ENCODE results near the gene HS6ST3. TPM values are rescaled to one million over a fixed set of nuclear protein-coding genes. Genes with fewer than 3 reads are reported as not detected.
"Not testable (repeated sequence)": the region's sequence is repeated elsewhere in the genome, so short reads cannot be mapped to it uniquely, and the experiment has no call there.

HS6ST3 gene
- total RNA-seq, 1 donor from 2014 or later = not detected

DNA sequence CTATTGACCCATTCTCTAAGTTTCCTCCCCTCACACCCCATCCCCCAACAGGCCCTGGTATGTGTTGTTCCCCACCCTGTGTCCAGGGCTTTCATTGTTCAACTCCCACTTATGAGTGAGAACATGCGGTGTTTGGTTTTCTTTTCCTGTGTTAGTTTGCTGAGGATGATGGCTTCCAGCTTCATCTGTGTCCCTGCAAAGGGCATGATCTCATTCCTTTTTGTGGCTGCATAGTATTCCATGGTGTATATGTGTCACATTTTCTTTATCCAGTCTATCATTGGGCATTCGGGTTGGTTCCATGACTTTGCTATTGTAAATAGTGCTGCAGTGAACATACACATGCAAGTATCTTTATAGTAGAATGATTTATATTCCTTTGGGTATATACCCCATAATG is 25.5 kb downstream of the HS6ST3 start:
- H3K27me3 Mint-ChIP-seq; H3K27ac Mint-ChIP-seq; H3K4me1 Mint-ChIP-seq; DNase-seq; H3K4me3 Mint-ChIP-seq; intact Hi-C loops (cut with micrococcal nuclease); H3K9me3 Mint-ChIP-seq; H3K36me3 Mint-ChIP-seq (ENCODE audit: low read depth): not testable (repeated sequence)

DNA sequence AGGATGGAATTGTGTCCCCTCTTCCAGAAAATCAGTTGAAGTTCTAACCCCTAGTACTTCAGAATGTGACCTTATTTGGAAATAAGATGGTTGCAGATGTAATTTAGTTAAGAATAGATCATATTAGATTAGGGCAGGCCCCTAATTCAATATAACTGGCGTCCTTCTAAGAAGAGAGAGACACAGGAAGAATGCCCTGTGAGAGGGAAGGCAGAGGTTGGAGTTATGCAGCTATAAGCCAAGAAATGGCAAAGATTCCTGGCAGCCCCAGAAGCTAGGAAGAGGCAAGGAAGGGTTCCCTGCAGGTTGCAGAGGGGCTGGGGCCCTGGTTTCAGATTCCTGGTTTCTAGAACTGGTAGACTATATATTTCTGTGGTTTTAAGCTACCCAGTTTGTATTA is 30.0 kb downstream of the HS6ST3 start:
- Mint-ChIP-seq H3K27me3 (no peaks in the 10 kb centered on the region), H3K36me3 (ENCODE audit: low read depth) (no peaks in the 10 kb centered on the region), H3K27ac (no peak overlapping the region), H3K4me3 (no peak overlapping the region), H3K9me3 (no peaks in the 10 kb centered on the region), H3K4me1 (no peaks in the 10 kb centered on the region)
- intact Hi-C loops (cut with micrococcal nuclease) = no loop called here
- DNase-seq = no peak

DNA sequence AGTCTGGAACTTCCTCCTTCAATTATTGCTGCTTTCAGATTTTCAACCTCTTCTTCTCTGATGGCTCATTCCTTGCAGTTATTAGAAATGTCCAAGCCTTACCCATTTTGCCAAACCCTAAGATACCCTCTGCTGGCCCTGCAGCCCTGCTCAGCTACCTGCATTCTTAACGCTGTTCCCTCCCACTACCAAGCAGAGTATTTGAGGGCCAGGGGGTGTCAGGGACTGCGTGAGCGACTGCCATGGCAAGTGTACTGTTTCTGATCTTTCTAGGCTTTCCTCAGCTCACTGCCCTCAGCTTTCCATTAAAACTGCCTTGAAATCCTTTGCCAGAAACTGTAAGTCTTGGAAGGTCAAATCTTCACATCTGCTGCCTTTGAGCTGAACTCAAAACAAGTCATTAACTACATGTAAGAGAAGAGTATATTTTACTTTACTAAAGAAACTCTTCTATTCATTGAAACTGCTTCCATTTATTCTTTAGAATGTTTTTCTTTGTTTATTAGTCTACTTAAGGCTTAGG is 41.0 kb downstream of the HS6ST3 start:
- no peaks in the 10 kb centered on the region for H3K36me3 Mint-ChIP-seq (ENCODE audit: low read depth)
- no peaks in the 10 kb centered on the region for H3K9me3 Mint-ChIP-seq
- H3K4me1 Mint-ChIP-seq = no peaks in the 10 kb centered on the region
- intact Hi-C loops (cut with micrococcal nuclease) = no loop called here
- no peak for DNase-seq
- no peak overlapping the region for H3K27ac Mint-ChIP-seq
- H3K27me3 Mint-ChIP-seq = no peaks in the 10 kb centered on the region
- H3K4me3 Mint-ChIP-seq = no peak overlapping the region

DNA sequence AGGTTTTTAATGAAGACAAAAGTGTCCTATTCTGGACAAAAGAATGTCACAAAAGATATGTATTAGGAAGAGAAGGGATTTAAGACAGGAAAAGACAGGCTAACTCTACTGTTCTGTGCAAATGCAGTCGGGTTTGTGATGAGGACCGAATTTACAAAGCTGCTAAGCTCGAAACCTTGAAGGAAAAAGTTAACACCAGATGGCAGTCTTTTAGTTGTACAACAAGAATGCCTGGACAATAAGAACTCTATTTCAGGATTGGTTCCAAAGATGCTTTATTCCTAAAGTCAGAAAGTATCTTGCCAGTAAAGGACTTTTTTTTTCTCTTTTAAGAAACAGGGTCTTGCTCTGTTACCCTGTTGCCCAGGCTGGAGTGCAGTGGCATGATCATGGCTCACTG is 51.1 kb downstream of the HS6ST3 start:
- Mint-ChIP-seq H3K36me3 (ENCODE audit: low read depth) (no peaks in the 10 kb centered on the region), H3K27ac (no peak overlapping the region), H3K4me3 (no peak overlapping the region), H3K9me3 (no peaks in the 10 kb centered on the region), H3K27me3 (no peaks in the 10 kb centered on the region), H3K4me1 (no peaks in the 10 kb centered on the region)
- no peak for DNase-seq
- intact Hi-C loops (cut with micrococcal nuclease) = no loop called here

DNA sequence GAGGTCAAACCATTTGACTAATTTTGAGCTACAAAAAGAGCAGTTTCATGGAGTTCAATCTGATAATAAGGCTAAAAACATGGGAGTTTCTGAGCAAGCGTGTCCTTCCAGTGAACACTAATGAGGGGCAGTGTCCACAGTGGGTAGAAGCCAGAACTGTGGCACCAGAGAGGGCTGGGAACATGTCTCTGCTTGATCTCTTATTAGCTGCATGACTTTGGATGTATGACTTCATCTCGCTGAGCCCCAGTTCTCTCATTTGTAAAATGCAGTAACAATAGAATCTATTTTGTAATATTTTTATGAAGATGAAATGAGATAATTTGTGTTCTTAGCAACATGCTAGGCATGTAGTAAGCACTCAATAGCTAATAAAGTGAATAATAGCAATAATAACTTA is 69.8 kb downstream of the HS6ST3 start:
- intact Hi-C loops (cut with micrococcal nuclease) = no loop called here

DNA sequence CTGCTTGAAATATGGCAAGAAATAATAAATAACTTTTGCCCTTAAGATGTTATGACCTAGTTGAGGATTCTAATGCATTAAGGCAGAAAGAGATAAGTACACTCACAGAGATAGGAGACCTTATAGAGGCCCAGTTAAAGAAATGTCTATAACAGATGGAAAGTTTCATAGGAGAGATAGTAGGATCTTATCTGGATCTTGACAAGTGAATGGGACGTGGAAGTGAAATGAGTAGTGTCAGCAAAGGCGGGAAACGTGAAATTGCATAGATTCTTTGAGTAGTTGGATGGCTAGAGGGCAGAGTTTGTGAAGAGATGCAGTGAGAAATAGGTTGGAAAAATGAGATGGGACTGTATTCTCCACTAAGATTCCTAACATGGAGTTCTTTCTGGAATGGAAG is 71.2 kb downstream of the HS6ST3 start:
- H3K4me1 Mint-ChIP-seq = no peaks in the 10 kb centered on the region
- H3K36me3 Mint-ChIP-seq (ENCODE audit: low read depth) = no peaks in the 10 kb centered on the region
- intact Hi-C loops (cut with micrococcal nuclease) = no loop called here
- no peak overlapping the region for H3K27ac Mint-ChIP-seq
- no peaks in the 10 kb centered on the region for H3K9me3 Mint-ChIP-seq
- DNase-seq = no peak
- H3K4me3 Mint-ChIP-seq = no peak overlapping the region
- no peaks in the 10 kb centered on the region for H3K27me3 Mint-ChIP-seq

More for the DNA sequence above, 69.8 kb downstream of the HS6ST3 start:
- Mint-ChIP-seq H3K27me3 (no peaks in the 10 kb centered on the region), H3K36me3 (ENCODE audit: low read depth) (no peaks in the 10 kb centered on the region), H3K27ac (no peak overlapping the region), H3K9me3 (no peaks in the 10 kb centered on the region), H3K4me3 (no peak overlapping the region), H3K4me1 (no peaks in the 10 kb centered on the region)
- DNase-seq = no peak

DNA sequence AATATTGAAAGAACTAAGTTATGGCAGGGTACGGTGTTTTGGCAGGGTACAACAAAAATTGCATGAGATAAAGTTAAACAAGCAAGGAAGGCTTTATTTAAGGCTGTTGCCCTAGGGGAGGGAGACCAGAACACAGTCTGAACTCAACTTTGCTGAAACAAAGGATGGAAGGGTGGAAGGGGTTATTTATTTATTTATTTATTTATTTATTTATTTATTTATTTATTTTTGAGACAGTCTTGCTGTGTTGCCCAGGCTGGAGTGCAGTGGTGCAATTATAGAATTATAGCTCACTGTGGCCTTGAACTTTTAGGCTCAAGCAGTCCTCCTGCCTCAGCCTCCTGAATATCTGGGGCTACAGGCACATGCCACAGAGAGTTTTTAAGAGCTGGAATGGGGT is 75.9 kb downstream of the HS6ST3 start:
- Mint-ChIP-seq H3K9me3 (no peaks in the 10 kb centered on the region), H3K27ac (no peak overlapping the region)
- intact Hi-C loops (cut with micrococcal nuclease) = no loop called here

DNA sequence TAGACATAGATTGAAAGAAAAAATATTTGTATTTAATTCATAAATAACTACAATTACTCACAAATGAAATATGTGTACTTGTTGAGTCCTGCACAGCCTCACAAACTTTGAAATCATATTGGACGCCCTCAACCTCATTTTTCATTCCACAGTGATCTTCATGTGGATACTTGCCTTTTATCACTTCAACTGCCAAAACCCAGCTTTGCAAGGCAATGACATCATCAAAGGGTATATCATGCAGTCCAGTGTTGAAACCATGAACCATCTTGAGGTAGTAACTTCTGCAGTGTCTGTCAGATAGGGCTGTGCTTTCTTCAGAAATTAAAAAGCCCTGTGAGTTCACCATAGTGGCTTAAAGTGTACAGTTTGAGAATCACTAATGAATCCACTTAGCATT is 82.2 kb downstream of the HS6ST3 start:
- intact Hi-C loops (cut with micrococcal nuclease) = no loop called here
- Mint-ChIP-seq H3K4me1 (no peaks in the 10 kb centered on the region), H3K9me3 (no peaks in the 10 kb centered on the region), H3K4me3 (no peak overlapping the region), H3K27ac (no peak overlapping the region), H3K27me3 (no peaks in the 10 kb centered on the region), H3K36me3 (ENCODE audit: low read depth) (no peaks in the 10 kb centered on the region)
- no peak for DNase-seq

More for the DNA sequence above, 75.9 kb downstream of the HS6ST3 start:
- no peaks in the 10 kb centered on the region for H3K27me3 Mint-ChIP-seq
- H3K4me1 Mint-ChIP-seq = no peaks in the 10 kb centered on the region
- DNase-seq = no peak
- no peaks in the 10 kb centered on the region for H3K36me3 Mint-ChIP-seq (ENCODE audit: low read depth)
- H3K4me3 Mint-ChIP-seq = no peak overlapping the region

DNA sequence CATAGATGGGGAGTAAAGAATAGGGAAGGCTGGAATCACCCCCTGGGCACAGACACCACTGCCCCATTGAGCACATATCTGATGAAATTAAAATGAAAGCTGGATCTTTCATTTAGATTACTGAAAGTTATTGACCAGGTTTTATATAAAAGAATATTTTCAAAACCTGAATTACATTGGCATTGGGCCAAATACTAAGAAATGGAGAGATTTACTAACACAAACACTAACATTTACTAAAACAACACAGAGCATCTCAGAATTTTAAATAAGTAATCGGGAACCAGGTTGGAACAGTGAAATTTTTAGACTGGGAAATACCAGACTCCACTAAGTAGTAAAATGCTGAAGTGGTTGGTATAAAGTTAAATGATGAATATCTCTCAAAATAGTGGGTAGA is 88.9 kb downstream of the HS6ST3 start:
- no peak overlapping the region for H3K27ac Mint-ChIP-seq
- no peak for DNase-seq
- intact Hi-C loops (cut with micrococcal nuclease) = no loop called here
- H3K36me3 Mint-ChIP-seq (ENCODE audit: low read depth) = no peaks in the 10 kb centered on the region
- no peaks in the 10 kb centered on the region for H3K27me3 Mint-ChIP-seq
- H3K4me1 Mint-ChIP-seq = no peaks in the 10 kb centered on the region
- H3K4me3 Mint-ChIP-seq = no peak overlapping the region
- H3K9me3 Mint-ChIP-seq = no peaks in the 10 kb centered on the region

DNA sequence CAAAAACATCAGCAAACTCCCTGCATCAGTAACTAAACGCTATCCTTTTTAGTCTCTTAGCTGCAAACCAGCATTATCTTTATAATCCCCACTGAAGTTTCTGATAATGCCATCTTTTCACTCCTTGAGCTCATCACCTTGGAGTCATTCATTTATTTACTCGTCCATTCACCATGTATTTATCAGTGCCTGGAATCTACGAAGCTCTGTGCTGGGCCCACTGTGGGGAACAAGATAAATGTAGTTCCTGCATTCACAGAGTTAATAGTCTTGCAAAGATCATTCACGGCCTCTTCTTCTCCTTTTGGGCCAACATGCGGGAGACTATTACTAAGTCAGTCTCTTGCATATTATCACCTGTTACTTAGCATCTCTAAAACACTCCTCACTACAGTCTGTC is 89.4 kb downstream of the HS6ST3 start:
- no peaks in the 10 kb centered on the region for H3K27me3 Mint-ChIP-seq
- no peak for DNase-seq
- no peak overlapping the region for H3K4me3 Mint-ChIP-seq
- no peak overlapping the region for H3K27ac Mint-ChIP-seq
- no peaks in the 10 kb centered on the region for H3K4me1 Mint-ChIP-seq
- H3K36me3 Mint-ChIP-seq (ENCODE audit: low read depth) = no peaks in the 10 kb centered on the region
- no peaks in the 10 kb centered on the region for H3K9me3 Mint-ChIP-seq
- intact Hi-C loops (cut with micrococcal nuclease) = no loop called here

DNA sequence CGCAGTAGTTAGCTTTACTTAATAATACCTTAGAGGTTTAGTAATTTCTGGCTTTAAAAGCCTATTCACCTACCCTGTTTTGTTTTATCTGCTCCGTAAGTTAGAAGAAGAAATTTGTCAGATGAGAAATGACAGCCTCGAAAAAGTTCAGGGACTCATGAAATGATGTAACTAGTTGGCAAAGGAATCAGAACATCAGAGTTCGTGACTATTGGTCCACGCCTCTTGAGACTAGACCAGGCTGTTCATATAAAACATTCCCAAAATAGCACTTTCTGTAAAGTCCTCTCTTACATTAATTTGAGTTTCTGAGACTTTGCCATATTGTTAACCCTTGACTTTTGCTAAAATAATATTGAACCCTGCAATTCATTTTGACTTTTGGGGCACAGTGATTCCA is 92.0 kb downstream of the HS6ST3 start:
- intact Hi-C loops (cut with micrococcal nuclease) = no loop called here
- no peaks in the 10 kb centered on the region for H3K27me3 Mint-ChIP-seq
- no peaks in the 10 kb centered on the region for H3K36me3 Mint-ChIP-seq (ENCODE audit: low read depth)
- no peak overlapping the region for H3K27ac Mint-ChIP-seq
- DNase-seq = no peak
- H3K9me3 Mint-ChIP-seq = no peaks in the 10 kb centered on the region
- no peak overlapping the region for H3K4me3 Mint-ChIP-seq
- no peaks in the 10 kb centered on the region for H3K4me1 Mint-ChIP-seq

DNA sequence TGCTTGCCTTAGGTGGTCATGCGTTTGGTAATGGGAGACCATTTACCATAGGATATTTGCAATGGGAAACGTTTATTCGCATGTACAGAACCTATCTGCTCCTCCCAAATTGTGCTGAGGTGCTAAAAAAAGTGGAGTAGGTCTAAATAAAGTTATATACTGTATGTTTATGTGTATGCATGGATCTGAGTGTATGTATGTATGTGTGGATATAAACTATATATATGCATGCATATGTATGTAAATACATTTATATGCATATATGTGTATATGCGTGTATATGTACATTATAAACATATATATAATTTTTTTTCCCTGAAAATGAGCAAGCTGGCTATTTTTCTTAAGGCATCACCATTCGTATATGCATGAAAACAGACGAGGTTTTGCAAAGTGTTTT is 95.9 kb downstream of the HS6ST3 start:
- Mint-ChIP-seq H3K27me3 (no peaks in the 10 kb centered on the region), H3K4me1 (no peaks in the 10 kb centered on the region), H3K27ac (no peak overlapping the region), H3K4me3 (no peak overlapping the region), H3K9me3 (peaks cover 3% of the 10 kb centered on the region), H3K36me3 (ENCODE audit: low read depth) (no peaks in the 10 kb centered on the region)
- intact Hi-C loops (cut with micrococcal nuclease) = no loop called here
- no peak for DNase-seq

DNA sequence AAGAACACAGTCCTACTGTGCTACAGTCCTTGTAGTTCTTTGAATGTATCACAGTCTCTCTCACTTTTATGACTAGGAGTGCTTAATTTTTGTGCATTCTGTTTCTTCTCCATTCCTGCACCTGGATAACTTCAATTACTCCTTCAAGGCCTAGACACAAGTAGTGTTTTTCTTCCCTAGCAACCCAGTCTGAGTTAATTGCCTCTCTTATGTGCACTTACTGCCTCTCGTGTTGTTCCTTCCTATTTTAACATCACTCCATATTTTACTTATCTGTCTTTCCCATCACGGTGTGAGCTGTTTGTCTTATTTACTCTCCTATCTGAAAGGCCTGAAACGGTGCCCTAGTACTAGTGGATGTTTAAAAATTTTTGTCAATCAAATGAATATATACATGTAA is 101.5 kb downstream of the HS6ST3 start:
- Mint-ChIP-seq H3K27ac (no peak overlapping the region), H3K9me3 (peaks cover 3% of the 10 kb centered on the region), H3K27me3 (no peaks in the 10 kb centered on the region), H3K4me1 (no peaks in the 10 kb centered on the region), H3K36me3 (ENCODE audit: low read depth) (no peaks in the 10 kb centered on the region), H3K4me3 (no peak overlapping the region)
- intact Hi-C loops (cut with micrococcal nuclease) = no loop called here
- no peak for DNase-seq

DNA sequence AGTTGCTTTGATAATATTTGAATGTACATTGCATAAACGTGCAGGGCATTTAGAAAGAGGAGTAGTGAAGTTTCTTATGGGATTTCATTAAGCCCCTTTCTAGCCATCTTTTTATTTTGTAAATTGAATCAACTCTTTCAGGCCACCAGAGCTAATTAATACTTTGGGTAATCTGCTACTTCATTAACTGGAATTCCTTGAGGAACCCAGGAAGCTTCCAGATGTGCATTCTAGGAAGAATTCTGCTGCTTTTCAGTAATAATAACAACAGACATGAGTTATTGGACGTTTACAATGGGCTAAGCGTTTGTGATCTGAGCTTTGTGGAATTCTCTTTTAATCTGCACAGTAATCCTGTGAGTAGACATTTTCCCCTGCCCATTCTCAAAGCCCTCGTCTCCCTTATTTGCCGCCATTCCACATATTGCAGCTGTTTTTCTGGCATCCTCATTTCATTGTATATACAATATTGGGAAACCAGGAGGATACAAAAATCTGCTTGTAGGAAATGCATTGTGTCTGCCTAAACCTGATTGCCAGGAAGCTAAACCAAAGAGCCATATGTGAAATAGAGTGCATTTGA is 103.9 kb downstream of the HS6ST3 start:
- Mint-ChIP-seq H3K9me3 (no peaks in the 10 kb centered on the region), H3K4me3 (no peak overlapping the region), H3K27me3 (no peaks in the 10 kb centered on the region), H3K36me3 (ENCODE audit: low read depth) (no peaks in the 10 kb centered on the region), H3K27ac (no peak overlapping the region), H3K4me1 (no peaks in the 10 kb centered on the region)
- intact Hi-C loops (cut with micrococcal nuclease) = no loop called here
- DNase-seq = no peak

DNA sequence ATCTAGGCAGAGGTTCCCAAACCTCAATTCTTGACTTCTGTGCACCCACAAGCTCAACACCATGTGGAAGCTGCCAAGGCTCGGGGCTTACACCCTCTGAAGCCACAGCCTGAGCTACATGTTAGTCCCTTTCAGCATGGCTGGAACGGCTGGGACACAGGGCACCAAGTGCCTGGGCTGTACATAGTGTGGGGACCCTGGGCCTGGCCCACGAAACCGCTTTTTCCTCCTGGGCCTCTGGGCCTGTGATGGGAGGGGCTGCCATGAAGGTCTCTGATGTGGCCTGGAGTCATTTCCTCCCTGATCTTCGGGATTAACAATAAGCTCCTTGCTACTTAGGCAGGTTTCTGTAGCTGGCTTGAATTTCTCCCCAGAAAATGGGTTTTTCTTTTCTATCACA is 108.1 kb downstream of the HS6ST3 start:
- H3K4me3 Mint-ChIP-seq = no peak overlapping the region
- intact Hi-C loops (cut with micrococcal nuclease) = no loop called here
- H3K4me1 Mint-ChIP-seq = no peaks in the 10 kb centered on the region
- no peak overlapping the region for H3K27ac Mint-ChIP-seq
- H3K9me3 Mint-ChIP-seq = no peaks in the 10 kb centered on the region
- H3K27me3 Mint-ChIP-seq = no peaks in the 10 kb centered on the region
- H3K36me3 Mint-ChIP-seq (ENCODE audit: low read depth) = no peaks in the 10 kb centered on the region
- no peak for DNase-seq
